IMR-90 (cell line): Measurements from ENCODE around the gene BMERB1.
A peak's percentile ranks its signal among the peaks of the same experiment; 100 is the strongest.

Experiments
- CEBPB ChIP-seq: IDR thresholded peaks from 2 replicates; pipeline ENCODE4 v1.6.1; 2012; ENCODE audit warnings: low read depth, low read length, improper control_type of control experiment
- CTCF ChIP-seq: conservative IDR thresholded peaks from 2 replicates; pipeline ENCODE4 v1.5.1; 2012; ENCODE audit warnings: mild to moderate bottlenecking, low read depth, low read length, improper control_type of control experiment
- FOS ChIP-seq: fragments of 150-350 bp; IDR thresholded peaks from 2 replicates; pipeline ENCODE4 v1.6.1; 2016; ENCODE audit warnings: low read depth, low read length
- MAZ ChIP-seq: IDR thresholded peaks from 2 replicates; pipeline ENCODE4 v1.6.1; 2012; ENCODE audit warnings: low read depth, mild to moderate bottlenecking, low read length, improper control_type of control experiment, moderate library complexity, borderline replicate concordance
- POLR2A ChIP-seq: IDR thresholded peaks from 2 replicates; pipeline ENCODE4 v1.6.1; 2012; ENCODE audit warnings: mild to moderate bottlenecking, low read depth, low read length
- RAD21 ChIP-seq: IDR thresholded peaks from 2 replicates; pipeline ENCODE4 v1.6.1; 2012; ENCODE audit warnings: low read length, improper control_type of control experiment
- RFX5 ChIP-seq: IDR thresholded peaks from 2 replicates; pipeline ENCODE4 v1.8.0; 2012; ENCODE audit warnings: low read depth, mild to moderate bottlenecking, low read length, moderate library complexity
- USF2 ChIP-seq: fragments of 150-350 bp; IDR thresholded peaks from 2 replicates; pipeline ENCODE4 v1.6.1; 2017; ENCODE audit warnings: mild to moderate bottlenecking, antibody characterized with exemption, low read length, low read depth

DNA sequence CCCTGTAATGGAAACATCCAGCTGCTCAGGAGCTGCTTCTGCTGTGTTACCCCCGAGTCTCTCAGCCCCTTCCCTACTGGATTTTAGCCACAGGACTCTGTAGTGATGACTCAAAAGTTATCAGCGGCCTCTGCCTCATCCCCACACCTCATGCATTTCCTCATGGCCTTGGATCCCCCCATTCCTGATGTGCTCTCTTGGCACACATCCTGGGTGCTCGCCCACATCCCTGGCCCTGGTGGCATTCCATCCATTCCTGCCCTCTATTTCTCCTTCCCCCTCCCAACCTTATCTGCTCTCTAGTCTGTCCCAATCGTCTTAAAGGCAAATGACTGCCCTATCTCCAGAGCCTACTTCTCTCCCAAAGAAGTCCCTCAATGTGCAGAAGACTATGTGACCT lies 184.0 kb downstream of the BMERB1 start:
- no peak for TF ChIP-seq CTCF
- TF ChIP-seq POLR2A = no peak
- peak; percentile 40; the same call in 1 of the 2 replicates for TF ChIP-seq MAZ
- TF ChIP-seq FOS = peak; percentile 34; the same call in 1 of the 2 replicates
- peak; percentile 68 for TF ChIP-seq CEBPB
- no peak for TF ChIP-seq USF2
- no peak for TF ChIP-seq RAD21
- TF ChIP-seq RFX5 = no peak
